Erythroblast (primary cell): ENCODE data around the gene VPS37B.

Experiments
- GATA1 ChIP-seq: IDR thresholded peaks from 2 replicates; pipeline ENCODE4 v1.6.1; 2011; ENCODE audit warnings: low read depth, mild to moderate bottlenecking, control low read depth, low read length, moderate library complexity
- POLR2A ChIP-seq: IDR thresholded peaks from 2 replicates; pipeline ENCODE4 v1.6.1; 2011; ENCODE audit warnings: mild to moderate bottlenecking, low read length

DNA sequence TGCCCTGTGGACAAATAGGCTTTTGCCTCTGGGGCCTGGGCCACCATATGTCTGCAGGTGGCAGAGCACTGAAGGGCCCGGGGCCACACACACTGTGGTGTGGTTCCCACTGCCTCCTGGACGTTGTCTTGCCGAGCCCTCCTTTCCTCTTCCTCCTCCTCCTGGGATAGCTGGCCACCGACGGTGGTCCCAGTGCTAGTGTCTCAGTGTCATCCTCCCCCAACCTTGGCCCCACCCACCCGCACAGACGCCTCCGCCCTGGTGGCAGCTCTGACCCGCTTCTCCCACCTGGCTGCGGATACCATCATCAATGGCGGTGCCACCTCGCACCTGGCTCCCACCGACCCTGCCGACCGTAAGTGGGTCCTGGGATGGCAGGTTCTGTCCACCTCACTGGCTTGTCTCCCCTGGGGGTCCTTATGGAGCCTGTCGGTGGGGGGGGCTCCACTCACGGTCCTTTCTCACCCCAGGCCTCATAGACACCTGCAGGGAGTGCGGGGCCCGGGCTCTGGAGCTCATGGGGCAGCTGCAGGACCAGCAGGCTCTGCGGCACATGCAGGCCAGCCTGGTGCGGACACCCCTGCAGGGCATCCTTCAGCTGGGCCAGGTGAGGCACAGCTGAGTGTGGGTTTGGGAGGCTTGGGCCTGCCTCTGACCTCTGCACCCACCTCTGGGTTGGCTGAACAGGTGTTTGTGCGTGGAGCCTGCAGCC, 37.2 kb downstream of the VPS37B start:
- TF ChIP-seq POLR2A (no peak), GATA1 (no peak)
